ENCODE results near the gene DNAH11. TPM values are rescaled to one million over a fixed set of nuclear protein-coding genes. Genes with fewer than 3 reads are reported as not detected.

Gene DNAH11
- total and polyA plus RNA-seq, 4 donors: 1.8 to 24.7 (median 8.1) TPM

DNA sequence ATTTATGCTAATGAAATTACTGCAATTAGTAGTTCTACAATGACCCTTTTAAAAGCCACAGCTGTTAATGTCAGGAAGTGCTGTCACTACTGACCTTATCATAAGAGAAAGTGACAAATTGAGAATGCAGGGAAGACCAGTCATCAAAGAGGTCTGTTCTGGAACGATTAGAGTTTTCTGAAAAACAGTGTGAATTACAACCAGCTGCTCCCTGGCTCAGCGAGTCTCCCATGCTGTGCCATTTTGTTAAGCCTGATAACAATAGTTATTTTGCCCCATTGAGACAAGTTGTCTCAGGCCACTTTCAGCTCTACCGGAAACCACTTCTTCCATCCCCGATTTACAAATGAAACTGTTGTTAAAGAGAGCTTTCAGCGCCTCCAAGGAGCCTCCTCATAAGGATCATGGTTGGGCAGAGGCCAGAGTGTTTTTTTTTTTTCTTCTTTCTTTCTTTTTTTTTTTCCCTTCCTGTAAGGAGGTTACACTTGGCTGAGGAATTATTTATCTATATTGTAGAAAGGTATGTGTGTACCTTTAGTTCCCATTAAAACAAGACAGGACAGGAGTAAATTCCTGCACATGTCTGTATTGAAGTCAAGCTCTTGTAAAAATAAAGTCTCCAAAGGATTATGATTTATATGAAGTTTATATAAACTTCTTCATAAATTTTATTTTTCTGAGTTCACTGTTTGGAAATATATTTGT, 229.2 kb downstream of the DNAH11 start:
- Histone ChIP-seq H3K9me3 (ENCODE audit: control insufficient read depth in 4 of 4, insufficient read depth in 3 of 4, low read length in 3 of 4) (no peaks in the 10 kb centered on the region), H3K27me3 (ENCODE audit: control insufficient read depth in 3 of 3, insufficient read depth in 3 of 3, low read length in 2 of 3) (peaks cover 0 to 34% (median 13%) of the 10 kb centered on the region in 3 donors), H3K9ac (ENCODE audit: insufficient read depth in 1 of 2, low read length in 2 of 2) (no peak overlapping the region), H3K27ac (ENCODE audit: low read depth in 1 of 2, low read length in 1 of 2) (no peak overlapping the region), H3K4me1 (ENCODE audit: control insufficient read depth in 5 of 5, insufficient read depth in 5 of 5, low read length in 5 of 5) (peaks cover 0 to 4% (median 0%) of the 10 kb centered on the region in 5 donors), H3K36me3 (ENCODE audit: control insufficient read depth in 4 of 4, insufficient read depth in 4 of 4, low read length in 4 of 4) (no peaks in the 10 kb centered on the region), H3K4me3 (no peak overlapping the region)
- 19 to 24% methylated on average over 5 of the region's 5 CpGs for WGBS, 2 donors
- DNase-seq: peak in 2 of 3 donors; percentile 29 to 33
- no peak for TF ChIP-seq CTCF (IDR thresholded peaks at IDR 0.05; ENCODE audit: control extremely low read depth, extremely low read depth)
- ATAC-seq (ENCODE audit: insufficient read depth, low FRiP score): no peak

- H3K9ac ChIP-seq (ENCODE audit: insufficient read depth in 1 of 2, low read length in 2 of 2): no peak overlapping the region
- peaks cover 0 to 25% (median 8%) of the 10 kb centered on the region in 3 donors for H3K27me3 ChIP-seq (ENCODE audit: control insufficient read depth in 3 of 3, insufficient read depth in 3 of 3, low read length in 2 of 3)
- DNase-seq (no peak), ATAC-seq (ENCODE audit: insufficient read depth, low FRiP score) (no peak)
- WGBS, 2 donors: 71 to 88% methylated on average over 3 of the region's 3 CpGs
- H3K27ac ChIP-seq (ENCODE audit: low read depth in 1 of 2, low read length in 1 of 2): no peak overlapping the region
- H3K36me3 ChIP-seq (ENCODE audit: control insufficient read depth in 4 of 4, insufficient read depth in 4 of 4, low read length in 4 of 4): no peaks in the 10 kb centered on the region
- no peak overlapping the region for H3K4me3 ChIP-seq
- H3K9me3 ChIP-seq (ENCODE audit: control insufficient read depth in 4 of 4, insufficient read depth in 3 of 4, low read length in 3 of 4): no peaks in the 10 kb centered on the region
- peaks cover 0 to 4% (median 0%) of the 10 kb centered on the region in 5 donors for H3K4me1 ChIP-seq (ENCODE audit: control insufficient read depth in 5 of 5, insufficient read depth in 5 of 5, low read length in 5 of 5)
- TF ChIP-seq CTCF (IDR thresholded peaks at IDR 0.05; ENCODE audit: control extremely low read depth, extremely low read depth): no peak
Observed at GRCh38 chr7:21773326-21773725, 230.5 kb downstream of the DNAH11 start.

GRCh38 chr7:21777921-21778320, 235.1 kb downstream of the DNAH11 start:
- no peak for TF ChIP-seq CTCF (IDR thresholded peaks at IDR 0.05; ENCODE audit: control extremely low read depth, extremely low read depth)
- Histone ChIP-seq H3K27ac (ENCODE audit: low read depth in 1 of 2, low read length in 1 of 2) (no peak overlapping the region), H3K4me1 (ENCODE audit: control insufficient read depth in 5 of 5, insufficient read depth in 5 of 5, low read length in 5 of 5) (no peaks in the 10 kb centered on the region), H3K9ac (ENCODE audit: insufficient read depth in 1 of 2, low read length in 2 of 2) (no peak overlapping the region), H3K36me3 (ENCODE audit: control insufficient read depth in 4 of 4, insufficient read depth in 4 of 4, low read length in 4 of 4) (no peaks in the 10 kb centered on the region), H3K27me3 (ENCODE audit: control insufficient read depth in 3 of 3, insufficient read depth in 3 of 3, low read length in 2 of 3) (peaks cover 0 to 6% (median under 1%) of the 10 kb centered on the region in 3 donors), H3K9me3 (ENCODE audit: control insufficient read depth in 4 of 4, insufficient read depth in 3 of 4, low read length in 3 of 4) (no peaks in the 10 kb centered on the region), H3K4me3 (no peak overlapping the region)
- DNase-seq: no peak
- no peak for ATAC-seq (ENCODE audit: insufficient read depth, low FRiP score)
- 74 to 78% methylated on average over 2 of the region's 2 CpGs for WGBS, 2 donors

All from lung (tissue), 12 donors.